NCI-H226 (cell line): Measurements from ENCODE around the gene EPB42.
"Not testable (repeated sequence)": the region's sequence is repeated elsewhere in the genome, so short reads cannot be mapped to it uniquely, and the experiment has no call there.

Experiments
- DNase-seq: peaks from one replicate; pipeline ENCODE4 v3.0.0-alpha.2; 2015

Gene EPB42

GRCh38 chr15:43184407-43185124, 36.3 kb downstream of the EPB42 start:
- DNase-seq: no peak

- no peak for DNase-seq
These were observed 37.5 kb downstream of the EPB42 start for GRCh38 chr15:43183270-43183669.

GRCh38 chr15:43177147-43177546, 43.7 kb downstream of the EPB42 start:
- DNase-seq: not testable (repeated sequence)

GRCh38 chr15:43175656-43176309, 45.0 kb downstream of the EPB42 start:
- DNase-seq: not testable (repeated sequence)

GRCh38 chr15:43169888-43170287, 50.9 kb downstream of the EPB42 start:
- DNase-seq: peak; percentile 43

GRCh38 chr15:43168192-43169107, 52.4 kb downstream of the EPB42 start:
- DNase-seq: peak; percentile 7

GRCh38 chr15:43167261-43167660, 53.6 kb downstream of the EPB42 start:
- DNase-seq: not testable (repeated sequence)

DNA sequence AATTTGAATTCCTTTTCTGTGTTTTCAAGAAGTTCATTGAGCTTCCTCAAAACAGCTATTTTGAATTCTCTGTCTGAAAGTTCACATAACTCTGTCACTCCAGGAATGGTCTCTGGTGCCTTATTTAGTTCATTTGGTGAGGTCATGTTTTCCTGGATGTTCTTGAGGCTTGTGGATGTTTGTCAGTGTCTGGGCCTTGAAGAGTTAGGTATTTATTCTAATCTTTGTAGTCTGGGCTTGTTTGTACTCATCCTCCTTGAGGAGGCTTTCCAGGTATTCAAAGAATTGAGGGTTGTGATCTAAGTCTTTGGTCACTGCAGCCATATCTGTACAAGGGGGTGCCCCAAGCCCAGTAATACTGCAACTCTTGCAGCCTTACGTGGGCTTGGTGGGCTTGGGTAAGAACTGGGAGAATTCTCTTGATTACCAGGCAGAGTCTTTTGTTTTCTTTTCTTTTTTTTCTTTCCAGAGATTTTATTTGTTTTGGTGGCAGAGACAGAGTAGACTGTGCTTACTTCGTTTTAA, 55.0 kb downstream of the EPB42 start:
- DNase-seq: no peak

- no peak for DNase-seq
These were observed 67.5 kb downstream of the EPB42 start for GRCh38 chr15:43153269-43153668.

DNA sequence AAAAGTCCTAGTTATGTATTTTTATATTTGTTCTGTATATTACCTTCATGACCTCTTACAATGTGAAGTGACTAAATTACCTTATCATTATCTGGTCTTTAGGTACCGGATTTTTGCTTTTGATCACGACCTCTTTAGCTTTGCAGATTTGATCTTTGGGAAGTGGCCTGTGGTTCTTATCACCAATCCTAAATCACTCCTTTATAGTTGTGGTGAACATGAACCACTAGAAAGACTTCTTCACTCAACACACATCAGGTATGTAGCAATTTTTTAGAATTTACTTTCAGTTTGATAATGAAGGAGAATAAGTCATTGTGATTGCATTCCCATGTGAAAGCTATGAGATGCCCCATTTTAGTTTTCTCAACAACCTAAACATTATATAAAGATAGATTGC, 69.1 kb downstream of the EPB42 start:
- DNase-seq: peak; percentile 9

- DNase-seq: peak; percentile 94
These were observed 70.5 kb downstream of the EPB42 start for GRCh38 chr15:43150191-43150929.
